HG03175 (cell line): ENCODE results near the gene DYRK1A.
"Not testable (repeated sequence)": the region's sequence is repeated elsewhere in the genome, so short reads cannot be mapped to it uniquely, and the experiment has no call there.

Experiments
- ATAC-seq: cut with Tn5 transposase; IDR thresholded peaks from one replicate; pipeline ENCODE4 v1.9.1; 2021; ENCODE audit warnings: mild to moderate bottlenecking, moderate library complexity; ENCODE audit not compliant: unreplicated experiment

DYRK1A gene

GRCh38 chr21:37521658-37522057 lies 155.1 kb downstream of the DYRK1A start:
- no peak for ATAC-seq

DNA sequence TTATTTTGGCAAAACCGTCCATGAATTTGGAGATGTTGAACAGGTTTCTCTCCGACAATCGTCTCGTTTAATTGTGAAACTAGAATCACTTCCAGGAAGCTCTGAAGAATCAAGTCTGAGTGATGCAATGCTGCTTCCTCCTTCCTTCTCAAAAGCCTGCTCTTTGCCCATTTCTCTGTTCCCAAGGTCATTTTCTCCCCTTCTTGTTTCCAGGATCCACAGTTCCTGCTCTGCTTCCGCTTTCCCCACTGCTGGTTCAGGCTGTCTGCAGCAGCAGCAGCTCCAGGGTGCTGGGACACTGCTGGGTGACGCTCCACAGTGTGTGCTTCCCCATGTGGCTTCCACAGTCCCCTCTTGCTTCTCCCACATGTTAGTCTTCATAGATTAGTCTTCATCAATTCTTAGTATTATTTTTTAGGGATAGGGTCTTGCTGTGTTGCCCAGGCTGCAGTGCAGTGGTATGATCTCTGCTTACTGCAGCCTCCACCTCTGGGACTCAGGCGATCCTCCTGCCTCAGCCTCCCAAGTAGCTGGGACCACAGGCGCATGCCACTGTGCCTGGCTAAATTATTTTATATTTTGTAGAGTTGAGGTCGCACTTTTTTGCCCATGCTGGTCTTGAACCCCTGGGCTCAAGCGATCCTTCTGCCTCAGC lies 156.2 kb downstream of the DYRK1A start:
- ATAC-seq: no peak

DNA sequence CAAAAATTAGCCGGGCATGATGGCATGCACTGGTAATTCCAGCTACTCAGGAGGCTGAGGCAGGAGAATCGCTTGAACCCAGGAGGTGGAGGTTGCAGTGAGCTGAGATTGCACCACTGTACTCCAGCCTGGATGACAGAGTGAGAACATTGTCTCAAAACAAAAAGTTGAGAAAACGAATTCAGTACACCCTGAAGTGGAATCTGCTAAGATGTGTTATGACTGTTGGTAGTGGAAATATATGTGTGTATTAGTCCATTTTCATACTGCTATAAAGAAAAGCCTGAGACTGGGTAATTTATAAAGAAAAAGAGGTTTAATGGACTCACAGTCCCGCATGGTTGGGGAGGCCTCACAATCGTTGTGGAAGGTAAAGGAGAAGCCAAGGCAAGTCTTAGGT lies 158.4 kb downstream of the DYRK1A start:
- not testable (repeated sequence) for ATAC-seq

GRCh38 chr21:37525810-37526209 lies 159.2 kb downstream of the DYRK1A start:
- no peak for ATAC-seq

GRCh38 chr21:37527103-37527502 lies 160.5 kb downstream of the DYRK1A start:
- no peak for ATAC-seq

- no peak for ATAC-seq
These were observed 161.1 kb downstream of the DYRK1A start for GRCh38 chr21:37527716-37528115.

DNA sequence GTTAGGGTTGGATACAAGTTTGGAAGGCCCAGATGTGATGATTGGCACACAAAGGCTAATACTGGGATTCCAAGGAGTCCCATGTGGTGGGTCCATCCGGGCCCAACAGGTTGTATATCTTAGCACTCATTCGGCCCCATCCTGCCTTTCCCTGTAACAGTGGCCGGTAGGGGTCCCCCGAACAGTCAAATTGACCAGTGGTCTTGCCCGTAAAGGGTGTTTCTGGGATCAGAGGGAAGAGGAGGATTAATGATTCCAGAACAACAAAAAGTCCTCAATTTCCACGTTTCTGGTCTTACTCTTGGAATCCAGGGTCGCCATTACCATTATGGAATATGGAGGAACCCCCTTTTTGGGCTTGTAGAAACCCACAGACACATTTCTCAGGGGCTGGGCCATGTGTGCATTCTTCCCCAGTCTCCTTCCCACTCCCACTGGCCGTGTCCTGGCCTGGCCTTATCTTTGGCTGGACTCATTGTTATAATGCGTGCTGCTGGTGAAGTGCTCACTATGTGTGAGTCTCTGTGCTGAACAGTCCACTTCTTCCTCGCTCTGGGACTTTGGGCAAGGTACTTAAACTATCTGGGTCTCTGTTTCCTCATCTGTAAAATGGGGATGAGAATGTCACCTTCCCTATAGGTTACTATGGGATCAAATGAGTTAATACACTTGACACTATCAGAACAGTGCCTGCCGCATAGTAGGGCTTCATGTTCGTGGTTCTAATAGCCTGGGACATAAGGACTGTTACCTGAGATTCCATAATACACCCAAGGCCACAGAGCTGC lies 161.8 kb downstream of the DYRK1A start:
- ATAC-seq: no peak

- ATAC-seq: no peak
These were observed 163.1 kb downstream of the DYRK1A start for GRCh38 chr21:37529649-37530048.

GRCh38 chr21:37530901-37531351 lies 164.4 kb downstream of the DYRK1A start:
- no peak for ATAC-seq

DNA sequence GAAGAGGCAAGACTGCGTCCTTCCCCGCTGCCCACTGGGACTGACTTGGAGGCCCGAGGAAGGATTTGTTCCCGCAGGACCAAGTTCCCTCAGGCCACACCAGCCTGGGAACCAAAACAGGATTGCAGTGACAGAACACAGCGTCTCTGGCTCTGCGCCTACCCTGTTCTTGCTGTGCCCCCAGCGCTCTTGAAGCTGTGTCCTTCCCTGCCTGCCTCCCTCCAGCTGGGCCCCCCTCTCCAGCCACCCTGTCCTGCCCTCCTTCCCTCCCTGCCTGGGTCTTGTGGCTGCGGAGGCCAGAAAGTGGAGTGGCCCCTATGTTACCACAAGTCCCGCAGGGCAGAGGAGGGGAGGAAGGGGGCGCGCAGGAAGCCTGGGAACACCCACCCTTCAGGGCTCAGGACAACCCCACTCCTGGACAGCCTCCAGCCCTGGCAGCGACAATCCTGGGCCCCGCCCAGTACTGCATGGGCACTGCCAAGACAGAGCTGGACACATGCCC lies 164.9 kb downstream of the DYRK1A start:
- no peak for ATAC-seq

DNA sequence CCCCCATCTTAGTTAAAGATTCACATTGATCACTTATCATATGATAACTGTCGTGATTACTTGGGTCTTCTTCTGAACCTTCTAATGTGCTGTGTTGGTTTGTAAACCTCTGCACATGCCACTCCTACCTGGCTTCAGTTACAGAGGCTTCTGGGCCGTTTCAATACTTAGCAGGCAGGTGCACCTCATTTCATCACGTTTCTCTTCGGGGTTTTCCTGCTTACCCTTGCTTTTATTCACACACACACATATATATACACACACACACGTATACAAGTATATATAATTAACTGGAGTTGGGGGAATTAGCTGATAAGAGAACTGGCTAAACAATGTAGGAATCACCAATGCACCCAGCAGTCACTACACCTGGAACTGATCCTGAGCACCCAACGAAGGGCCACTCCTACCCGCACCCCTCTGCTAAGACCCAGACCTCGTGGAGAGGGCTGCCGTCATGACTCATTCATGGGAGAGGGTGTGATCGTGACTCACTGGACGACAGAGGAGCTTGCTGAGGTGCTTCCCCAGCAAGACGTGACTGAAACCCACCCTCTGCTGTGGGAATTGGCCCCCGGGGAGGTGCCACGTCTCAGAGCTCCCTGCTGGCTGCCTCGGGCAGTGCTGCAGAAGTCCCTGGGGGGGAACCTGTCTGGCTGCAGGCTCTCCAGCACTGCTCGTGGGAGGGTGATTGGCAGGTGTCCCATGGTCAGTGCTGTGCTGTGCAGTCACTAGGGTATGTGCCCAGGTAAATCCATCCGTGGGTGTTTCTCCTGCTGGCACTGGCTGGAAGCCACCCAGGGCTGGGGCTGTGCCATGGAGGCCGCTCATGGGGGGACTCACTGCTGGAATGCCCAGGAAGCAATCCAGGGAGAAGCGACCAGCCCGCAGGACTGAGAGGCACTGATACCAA lies 166.6 kb downstream of the DYRK1A start:
- ATAC-seq: peak; percentile 75

GRCh38 chr21:37534431-37534830 lies 167.9 kb downstream of the DYRK1A start:
- ATAC-seq: no peak

DNA sequence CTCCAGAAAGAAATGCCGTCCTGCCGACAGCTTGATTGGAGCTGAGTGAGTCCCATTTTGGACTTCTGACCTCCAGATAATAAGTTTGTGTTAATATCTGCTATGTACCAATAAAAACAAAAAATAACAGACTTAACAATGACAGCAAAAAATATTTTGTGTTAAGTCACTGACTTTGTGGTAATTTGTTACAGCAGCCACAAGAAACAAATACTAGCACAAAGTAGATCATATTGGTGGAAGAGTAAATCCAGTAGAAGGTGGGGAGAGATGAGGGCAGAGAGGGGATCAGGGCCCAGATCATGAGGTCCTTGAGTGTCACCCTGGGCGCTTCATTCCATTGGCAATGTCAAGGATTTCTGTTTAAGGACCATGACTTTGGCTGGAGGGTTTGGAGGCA lies 168.6 kb downstream of the DYRK1A start:
- ATAC-seq: no peak

DNA sequence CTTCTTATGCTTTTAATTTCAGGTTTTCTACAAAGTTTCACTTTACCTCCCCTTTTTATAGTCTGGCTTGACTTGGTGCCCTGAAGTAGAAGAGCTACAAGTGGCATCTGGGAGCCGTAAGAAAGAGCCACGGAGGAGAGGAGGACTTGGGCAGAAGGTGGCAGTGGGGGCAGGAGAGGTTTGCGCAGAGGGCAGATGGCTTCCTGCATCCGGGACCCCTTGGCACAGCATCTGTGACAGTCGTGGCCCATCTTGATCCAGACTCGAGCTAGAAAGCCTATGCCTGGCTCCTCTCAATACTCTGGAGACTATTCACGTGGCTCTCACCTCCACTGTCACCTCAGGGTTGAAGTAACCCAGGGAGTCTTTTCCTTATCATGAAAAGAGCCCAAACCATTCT lies 169.1 kb downstream of the DYRK1A start:
- no peak for ATAC-seq

DNA sequence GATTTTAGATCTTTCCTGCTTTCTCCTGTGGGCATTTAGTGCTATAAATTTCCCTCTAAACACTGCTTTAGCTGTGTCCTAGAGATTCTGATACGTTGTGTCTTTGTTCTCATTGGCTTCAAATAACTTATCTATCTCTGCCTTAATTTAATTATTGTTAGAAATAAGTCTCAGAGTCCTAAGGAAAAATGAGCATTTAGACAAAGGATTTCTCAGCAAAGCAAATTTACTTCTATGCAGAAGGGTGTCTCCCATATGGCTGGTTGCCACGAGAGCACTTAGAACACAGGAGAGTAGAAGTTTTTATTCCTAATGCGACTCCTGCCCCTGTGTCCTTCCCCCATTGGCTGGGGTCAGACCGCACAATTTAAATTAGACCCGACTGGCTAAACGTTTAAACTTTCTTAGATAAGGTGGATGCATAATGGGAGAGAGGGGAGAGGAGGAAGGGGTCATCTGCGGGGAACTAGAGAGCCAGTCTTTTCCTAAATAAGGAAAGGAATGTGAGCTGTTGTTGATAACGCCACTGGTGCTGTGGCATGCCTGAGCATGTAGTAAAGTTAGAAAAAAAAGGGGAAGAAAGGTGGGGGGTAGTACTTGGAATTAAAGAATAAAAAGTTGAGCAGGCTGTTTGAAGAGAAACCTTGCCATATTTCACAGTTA lies 170.2 kb downstream of the DYRK1A start:
- ATAC-seq: no peak

GRCh38 chr21:37537391-37537996 lies 170.9 kb downstream of the DYRK1A start:
- no peak for ATAC-seq

- ATAC-seq: no peak
These were observed 172.5 kb downstream of the DYRK1A start for GRCh38 chr21:37538971-37539590.

GRCh38 chr21:37541128-37541527 lies 174.6 kb downstream of the DYRK1A start:
- ATAC-seq: not testable (repeated sequence)

DNA sequence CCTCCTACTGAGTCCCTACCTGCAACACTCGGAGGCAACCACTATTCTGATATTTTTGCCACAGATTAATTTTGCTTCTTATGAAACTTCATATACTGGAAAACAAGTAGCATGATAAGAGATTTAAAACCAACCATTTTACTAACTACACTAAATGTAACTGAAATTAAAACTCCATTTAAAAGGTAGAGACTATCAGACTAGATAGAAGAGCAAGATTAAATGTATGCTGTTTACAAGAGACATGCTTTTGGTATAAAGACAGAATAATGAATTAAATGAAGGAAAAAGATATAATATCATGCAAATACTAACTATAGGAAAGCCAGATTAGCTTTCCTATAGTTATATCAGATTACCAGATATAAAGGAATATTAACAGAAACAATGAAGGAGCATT lies 175.9 kb downstream of the DYRK1A start:
- no peak for ATAC-seq
